Fibroblast of lung (primary cell): ENCODE results near the gene SLIT3. TPM values are rescaled to one million over a fixed set of nuclear protein-coding genes. Genes with fewer than 3 reads are reported as not detected.

ENCODE experiments used
- DNase-seq, 2 donors: peaks; one replicate each; pipeline versions ENCODE4 v3.0.0 to v3.0.0-alpha.2; 2010; ENCODE audit warnings: low read depth in 2 of 2
- H2AFZ ChIP-seq: 2 replicates; pipeline ENCODE4 v1.5.1; 2012; ENCODE audit warnings: low read length, control low read depth, inconsistent platforms
- H3K27ac ChIP-seq: 2 replicates; pipeline ENCODE4 v1.5.1; 2011; ENCODE audit warnings: low read length, control low read depth; ENCODE audit not compliant: insufficient read depth
- H3K27me3 ChIP-seq: 2 replicates; pipeline ENCODE4 v1.5.1; 2011; ENCODE audit warnings: mild to moderate bottlenecking, low read length; ENCODE audit not compliant: control insufficient read depth, insufficient read depth
- H3K36me3 ChIP-seq: 2 replicates; pipeline ENCODE4 v1.5.1; 2011; ENCODE audit warnings: low read length; ENCODE audit not compliant: control insufficient read depth, insufficient read depth
- H3K4me1 ChIP-seq: 2 replicates; pipeline ENCODE4 v1.5.1; 2011; ENCODE audit warnings: low read length; ENCODE audit not compliant: control insufficient read depth, insufficient read depth; ENCODE audit errors: extremely low read depth
- H3K4me2 ChIP-seq: 2 replicates; pipeline ENCODE4 v1.5.1; 2011; ENCODE audit warnings: low read length, control low read depth; ENCODE audit not compliant: insufficient read depth; ENCODE audit errors: extremely low read depth
- H3K4me3 ChIP-seq, 4 experiments: fragments of 200-600 bp in 1 of 4; sonication (generic) in 1 of 4; replicated peaks in 1 of 4; 2 replicates each; pipeline ENCODE4 v1.5.1; 2011 to 2016; ENCODE audit warnings: low read length in 4 of 4, low read depth in 3 of 4, mild to moderate bottlenecking in 3 of 4, control low read depth in 2 of 4, inconsistent platforms in 1 of 4, mixed read lengths in 1 of 4; ENCODE audit not compliant: insufficient read depth in 1 of 4; ENCODE audit errors: control extremely low read depth in 1 of 4
- H3K79me2 ChIP-seq: 2 replicates; pipeline ENCODE4 v1.5.1; 2012; ENCODE audit warnings: mild to moderate bottlenecking, low read length, inconsistent platforms; ENCODE audit not compliant: control insufficient read depth, insufficient read depth
- H3K9ac ChIP-seq: 2 replicates; pipeline ENCODE4 v1.5.1; 2011; ENCODE audit warnings: mild to moderate bottlenecking, low read length, control low read depth; ENCODE audit not compliant: insufficient read depth
- H3K9me3 ChIP-seq: 2 replicates; pipeline ENCODE4 v1.5.1; 2012; ENCODE audit warnings: low read depth, low read length; ENCODE audit not compliant: control insufficient read depth, insufficient read depth
- H4K20me1 ChIP-seq: 2 replicates; pipeline ENCODE4 v1.5.1; 2011; ENCODE audit warnings: low read length; ENCODE audit not compliant: control insufficient read depth, insufficient read depth; ENCODE audit errors: extremely low read depth
- EZH2 ChIP-seq: IDR thresholded peaks from 2 replicates; pipeline ENCODE4 v1.5.1; 2012; ENCODE audit warnings: low read length, control low read depth, mild to moderate bottlenecking; ENCODE audit errors: missing control alignments
- polyA minus RNA-seq: library from RNA; depleted of rRNA, polyadenylated mRNA; stranded (reverse); fragments of >200 nt; gene quantifications from 2 replicates; pipeline ENCODE4 v1.2.3, GENCODE V29; 2011; ENCODE audit warnings: low replicate concordance
- polyA plus RNA-seq, 2 donors: library from polyadenylated mRNA; depleted of rRNA in 1 of 2; stranded (reverse) in 1 of 2; unstranded in 1 of 2; fragments of >200 nt; gene quantifications; 2 replicates each; pipeline ENCODE4 v1.2.1, GENCODE V29; 2011 to 2012; ENCODE audit warnings: missing spikeins in 1 of 2
- total RNA-seq: library from RNA; depleted of rRNA; stranded (reverse); fragments of >200 nt; gene quantifications from 2 replicates; pipeline ENCODE4 v1.2.1, GENCODE V29; 2014
- TF ChIP-seq, protein P1 (sequence below), 2 donors: IDR thresholded peaks in 1 of 2; conservative IDR thresholded peaks in 1 of 2; 1 replicate in 1 of 2; 2 replicates in 1 of 2; pipeline ENCODE4 v1.5.1; 2011 to 2012; ENCODE audit warnings: low read length in 2 of 2, control low read depth in 1 of 2, inconsistent platforms in 1 of 2, low read depth in 1 of 2, mild to moderate bottlenecking in 1 of 2

Gene SLIT3
- total RNA-seq (4.6 and 8.0 TPM in 2 replicates), polyA plus RNA-seq (1.6 and 3.3 TPM in 2 replicates), polyA minus RNA-seq (7.3 and 15.9 TPM in 2 replicates)
- 1.9 and 2.6 TPM in 2 replicates for polyA plus RNA-seq (2012)

DNA sequence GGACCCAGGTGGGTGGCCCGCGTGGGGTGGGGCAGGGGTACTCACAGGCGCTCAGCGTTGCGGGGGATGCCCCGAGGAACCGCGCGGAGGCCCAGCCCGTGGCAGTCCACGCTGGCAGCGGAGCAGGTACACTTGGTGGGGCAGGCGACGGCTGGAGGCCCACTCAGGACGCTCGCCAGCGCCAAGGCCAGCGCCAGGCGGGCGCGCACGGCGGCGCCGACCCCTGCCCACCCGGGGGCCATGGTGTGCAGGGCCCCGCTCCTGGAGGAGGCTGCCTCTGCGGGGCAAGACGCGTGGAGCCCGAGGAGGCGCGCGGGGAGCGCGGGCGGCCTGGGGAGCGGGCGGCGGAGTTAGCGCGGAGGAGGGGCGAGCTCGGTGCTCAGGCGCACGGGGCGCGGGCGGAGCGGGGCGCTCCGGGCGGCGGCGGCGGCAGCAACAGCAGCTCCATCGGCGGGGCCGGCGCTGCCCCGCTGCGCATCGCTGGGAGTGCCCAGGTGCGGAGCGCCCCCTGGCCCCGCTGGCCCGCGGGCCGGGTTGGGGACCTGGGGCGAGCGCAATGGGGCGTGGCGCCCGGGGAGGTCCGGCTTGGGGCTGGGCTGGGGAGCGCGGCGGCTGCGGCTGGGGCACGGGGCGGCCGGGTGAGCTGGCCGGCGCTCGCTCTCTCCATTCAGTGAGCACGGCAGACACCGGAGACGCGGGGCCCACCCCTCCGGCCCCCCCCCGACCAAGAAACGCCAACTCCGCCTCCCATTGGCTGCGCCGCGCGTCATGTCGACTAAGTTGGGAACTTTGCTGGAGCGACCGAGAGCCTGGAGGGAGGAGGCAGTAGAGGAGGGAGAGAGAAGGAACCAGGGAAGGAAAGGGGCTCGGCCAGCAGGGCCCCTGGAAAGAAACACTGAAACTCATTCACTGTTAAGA lies at the start of gene SLIT3:
SLIT3 (minus strand) TSS at position 672 of the 918 bp plus-strand sequence; CDS start at position 242, 430 bp downstream.
- no peak within 1 kb of the TSS for H3K9ac ChIP-seq
- H3K4me3 ChIP-seq = peak within 1 kb of the TSS; percentile 17 to 59 (median 34)
- no peaks in the 10 kb centered on the region for H4K20me1 ChIP-seq
- no peaks in the 10 kb centered on the region for H3K9me3 ChIP-seq
- H2AFZ ChIP-seq = no peak within 1 kb of the TSS
- no peak within 1 kb of the TSS for H3K27ac ChIP-seq
- TF ChIP-seq, protein P1, sequence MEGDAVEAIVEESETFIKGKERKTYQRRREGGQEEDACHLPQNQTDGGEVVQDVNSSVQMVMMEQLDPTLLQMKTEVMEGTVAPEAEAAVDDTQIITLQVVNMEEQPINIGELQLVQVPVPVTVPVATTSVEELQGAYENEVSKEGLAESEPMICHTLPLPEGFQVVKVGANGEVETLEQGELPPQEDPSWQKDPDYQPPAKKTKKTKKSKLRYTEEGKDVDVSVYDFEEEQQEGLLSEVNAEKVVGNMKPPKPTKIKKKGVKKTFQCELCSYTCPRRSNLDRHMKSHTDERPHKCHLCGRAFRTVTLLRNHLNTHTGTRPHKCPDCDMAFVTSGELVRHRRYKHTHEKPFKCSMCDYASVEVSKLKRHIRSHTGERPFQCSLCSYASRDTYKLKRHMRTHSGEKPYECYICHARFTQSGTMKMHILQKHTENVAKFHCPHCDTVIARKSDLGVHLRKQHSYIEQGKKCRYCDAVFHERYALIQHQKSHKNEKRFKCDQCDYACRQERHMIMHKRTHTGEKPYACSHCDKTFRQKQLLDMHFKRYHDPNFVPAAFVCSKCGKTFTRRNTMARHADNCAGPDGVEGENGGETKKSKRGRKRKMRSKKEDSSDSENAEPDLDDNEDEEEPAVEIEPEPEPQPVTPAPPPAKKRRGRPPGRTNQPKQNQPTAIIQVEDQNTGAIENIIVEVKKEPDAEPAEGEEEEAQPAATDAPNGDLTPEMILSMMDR (conservative IDR thresholded peaks at IDR 0.05 in 1 of 2, IDR thresholded peaks at IDR 0.05 in 1 of 2; ENCODE audit: low read depth in 1 of 2, low read length in 2 of 2) = peak in 1 of 2 donors; percentile 3
- TF ChIP-seq EZH2 = no peak
- no peaks in the 10 kb centered on the region for H3K79me2 ChIP-seq
- H3K36me3 ChIP-seq = no peaks in the 10 kb centered on the region
- DNase-seq = peak; percentile 70 to 88
- peaks cover 8% of the 10 kb centered on the region for H3K4me1 ChIP-seq
- peaks cover 17% of the 10 kb centered on the region for H3K27me3 ChIP-seq
- peak within 1 kb of the TSS; percentile 66 for H3K4me2 ChIP-seq

DNA sequence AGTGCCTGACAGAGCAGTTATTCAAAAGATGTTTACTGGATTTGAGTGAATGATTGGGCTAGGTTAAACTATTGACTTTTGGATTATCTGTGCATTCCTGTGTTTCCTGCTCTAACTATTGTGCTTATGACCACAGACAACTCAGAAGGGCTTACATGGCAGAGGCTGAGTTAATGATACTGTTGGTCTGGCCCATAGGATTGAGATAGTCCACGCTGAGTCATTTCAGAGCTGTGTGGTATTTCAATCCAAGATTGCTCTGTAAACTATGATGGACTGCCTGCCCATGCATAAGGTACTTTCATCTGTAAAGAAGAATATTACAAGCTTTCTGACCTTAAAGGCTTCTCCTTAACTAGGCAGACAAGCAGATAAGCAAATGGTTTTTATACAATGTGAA lies 49.1 kb upstream of the SLIT3 start:
- H3K79me2 ChIP-seq = no peaks in the 10 kb centered on the region
- DNase-seq = peak; percentile 29 to 95
- H4K20me1 ChIP-seq = no peaks in the 10 kb centered on the region
- peak overlapping the region; percentile 67 for H3K4me2 ChIP-seq
- H2AFZ ChIP-seq = no peak overlapping the region
- TF ChIP-seq, protein P1 (conservative IDR thresholded peaks at IDR 0.05 in 1 of 2, IDR thresholded peaks at IDR 0.05 in 1 of 2; ENCODE audit: low read depth in 1 of 2, low read length in 2 of 2) = no peak
- no peak for TF ChIP-seq EZH2
- H3K9ac ChIP-seq = no peak overlapping the region
- no peak overlapping the region for H3K4me3 ChIP-seq
- H3K27me3 ChIP-seq = no peaks in the 10 kb centered on the region
- H3K36me3 ChIP-seq = no peaks in the 10 kb centered on the region
- no peak overlapping the region for H3K27ac ChIP-seq
- peaks cover 8% of the 10 kb centered on the region for H3K4me1 ChIP-seq
- H3K9me3 ChIP-seq = no peaks in the 10 kb centered on the region

DNA sequence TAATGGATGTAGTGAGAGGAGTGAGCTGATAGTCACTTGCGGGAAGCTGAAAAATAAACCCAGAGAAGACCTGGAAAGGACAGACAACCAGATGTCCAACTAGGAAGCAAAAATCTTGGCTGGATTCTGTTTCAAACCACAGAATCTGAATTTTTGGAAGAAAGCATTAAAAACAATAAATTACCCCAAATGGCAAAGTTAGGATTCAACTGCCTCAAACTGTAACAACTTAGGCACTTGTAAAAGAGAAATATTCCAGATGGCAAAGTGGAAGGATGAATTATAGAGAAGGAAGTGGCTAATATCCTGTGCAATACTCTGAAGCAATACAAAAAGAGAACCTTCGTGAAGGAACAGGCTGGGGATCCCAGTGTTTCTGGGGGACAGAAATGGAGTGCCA lies 46.8 kb upstream of the SLIT3 start:
- H3K79me2 ChIP-seq = no peaks in the 10 kb centered on the region
- DNase-seq = peak in 1 of 2 donors; percentile 53
- H4K20me1 ChIP-seq = no peaks in the 10 kb centered on the region

More for the DNA sequence above, 46.8 kb upstream of the SLIT3 start:
- H3K4me1 ChIP-seq = peaks cover 8% of the 10 kb centered on the region
- H3K27me3 ChIP-seq = no peaks in the 10 kb centered on the region
- no peaks in the 10 kb centered on the region for H3K9me3 ChIP-seq
- H3K36me3 ChIP-seq = no peaks in the 10 kb centered on the region
- H3K4me3 ChIP-seq = no peak overlapping the region
- no peak overlapping the region for H3K4me2 ChIP-seq
- no peak overlapping the region for H3K27ac ChIP-seq
- no peak for TF ChIP-seq EZH2
- TF ChIP-seq, protein P1 (conservative IDR thresholded peaks at IDR 0.05 in 1 of 2, IDR thresholded peaks at IDR 0.05 in 1 of 2; ENCODE audit: low read depth in 1 of 2, low read length in 2 of 2) = no peak
- no peak overlapping the region for H2AFZ ChIP-seq
- H3K9ac ChIP-seq = no peak overlapping the region
